IPS-11a (cell line): ENCODE data around the gene C6orf15.
"Not testable (repeated sequence)": the region's sequence is repeated elsewhere in the genome, so short reads cannot be mapped to it uniquely, and the experiment has no call there.

ENCODE experiments used
- H3K4me3 ChIP-seq: one replicate; pipeline ENCODE4 v1.5.1; 2013; ENCODE audit warnings: low read depth, low read length, control low read depth

C6orf15 gene

DNA sequence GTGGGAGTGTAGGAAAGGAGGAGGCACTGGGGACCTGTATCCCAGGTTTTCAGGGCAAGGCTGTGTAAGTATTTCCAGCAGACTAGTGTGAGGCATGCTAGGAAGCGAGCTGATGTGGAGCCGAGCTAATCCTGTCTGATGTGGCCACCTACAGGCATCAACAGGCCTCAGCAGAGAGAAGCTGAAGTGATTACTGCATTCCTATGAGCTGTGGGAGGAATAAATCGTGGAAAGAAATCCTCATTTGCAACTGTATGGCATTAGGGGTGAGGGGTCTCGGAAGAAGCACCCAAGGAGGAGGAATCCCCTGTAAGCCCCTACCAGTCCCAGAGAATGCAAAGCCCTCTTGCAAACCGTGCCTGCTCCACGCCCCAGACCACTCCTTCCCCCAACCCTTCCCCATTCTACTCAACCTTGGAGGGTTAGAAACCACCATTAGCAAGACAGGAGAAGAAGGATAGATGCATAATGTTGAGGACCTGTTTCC, 41.6 kb downstream of the C6orf15 start:
- no peak overlapping the region for H3K4me3 ChIP-seq

- H3K4me3 ChIP-seq = no peak overlapping the region
Measured at GRCh38 chr6:31068669-31069340, 43.6 kb downstream of the C6orf15 start.

DNA sequence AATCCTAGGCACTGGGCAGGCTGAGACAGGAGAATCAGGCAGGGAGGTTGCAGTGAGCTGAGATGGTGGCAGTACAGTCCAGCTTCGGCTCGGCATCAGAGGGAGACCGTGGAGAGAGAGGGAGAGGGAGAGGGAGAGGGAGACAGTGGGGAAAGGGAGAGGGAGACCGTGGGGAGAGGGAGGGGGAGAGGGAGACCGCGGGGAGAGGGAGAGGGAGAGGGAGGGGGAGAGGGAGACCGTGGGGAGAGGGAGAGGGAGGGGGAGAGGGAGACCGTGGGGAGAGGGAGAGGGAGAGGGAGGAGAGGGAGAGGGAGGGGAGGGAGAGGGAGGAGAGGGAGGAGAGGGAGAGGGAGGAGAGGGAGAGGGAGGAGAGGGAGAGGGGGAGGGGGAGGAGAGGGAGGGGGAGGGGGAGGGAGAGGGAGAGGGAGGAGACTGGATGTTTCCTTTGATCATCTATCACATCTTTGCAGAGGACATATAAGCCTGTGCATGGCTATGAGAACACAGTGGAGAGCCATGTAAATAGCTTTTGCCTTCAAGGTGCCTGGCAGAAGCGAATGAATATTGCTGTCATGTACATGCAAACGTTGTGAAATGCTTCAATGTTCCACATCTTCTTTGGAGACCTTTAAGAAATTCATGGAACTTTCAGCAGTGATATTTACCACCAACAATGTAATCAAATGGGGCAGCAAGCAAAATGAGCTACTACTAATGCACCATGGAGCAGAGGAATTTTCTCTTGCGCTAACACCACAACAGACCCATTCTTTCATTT, 44.3 kb downstream of the C6orf15 start:
- not testable (repeated sequence) for H3K4me3 ChIP-seq

DNA sequence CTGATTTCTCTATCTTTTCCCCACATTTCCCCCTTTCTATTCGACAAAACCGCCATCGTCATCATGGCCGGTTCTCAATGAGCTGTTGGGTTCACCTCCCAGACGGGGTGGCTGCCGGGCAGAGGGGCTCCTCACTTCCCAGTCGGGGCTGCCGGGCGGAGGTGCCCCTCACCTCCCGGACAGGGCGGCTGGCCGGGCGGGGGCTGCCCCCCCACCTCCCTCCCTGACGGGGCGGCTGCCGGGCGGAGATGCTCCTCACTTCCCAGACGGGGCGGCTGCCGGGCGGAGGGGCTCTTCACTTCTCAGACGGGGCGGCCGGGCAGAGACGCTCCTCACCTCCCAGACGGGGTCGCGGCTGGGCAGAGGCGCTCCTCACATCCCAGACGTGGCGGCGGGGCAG, 45.3 kb downstream of the C6orf15 start:
- not testable (repeated sequence) for H3K4me3 ChIP-seq

DNA sequence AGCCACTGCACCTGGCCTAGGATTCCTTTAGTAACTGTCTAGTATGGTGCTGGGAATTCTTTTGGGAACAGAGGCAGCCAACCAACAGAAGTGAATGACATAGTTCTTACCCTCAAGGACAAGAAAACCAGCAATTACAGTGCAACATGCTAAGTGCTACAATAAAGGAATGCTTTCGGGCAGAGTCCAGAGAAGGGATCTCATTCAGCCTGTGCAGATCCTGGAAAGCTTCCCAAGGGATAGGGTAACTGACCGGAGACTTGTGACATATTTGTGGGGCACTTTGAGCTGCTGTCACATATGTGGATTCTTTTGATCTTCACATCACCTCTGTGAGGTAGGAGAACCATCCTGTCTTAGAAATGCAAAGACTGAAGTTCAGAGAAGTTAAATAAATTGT, 46.8 kb downstream of the C6orf15 start:
- H3K4me3 ChIP-seq = no peak overlapping the region

DNA sequence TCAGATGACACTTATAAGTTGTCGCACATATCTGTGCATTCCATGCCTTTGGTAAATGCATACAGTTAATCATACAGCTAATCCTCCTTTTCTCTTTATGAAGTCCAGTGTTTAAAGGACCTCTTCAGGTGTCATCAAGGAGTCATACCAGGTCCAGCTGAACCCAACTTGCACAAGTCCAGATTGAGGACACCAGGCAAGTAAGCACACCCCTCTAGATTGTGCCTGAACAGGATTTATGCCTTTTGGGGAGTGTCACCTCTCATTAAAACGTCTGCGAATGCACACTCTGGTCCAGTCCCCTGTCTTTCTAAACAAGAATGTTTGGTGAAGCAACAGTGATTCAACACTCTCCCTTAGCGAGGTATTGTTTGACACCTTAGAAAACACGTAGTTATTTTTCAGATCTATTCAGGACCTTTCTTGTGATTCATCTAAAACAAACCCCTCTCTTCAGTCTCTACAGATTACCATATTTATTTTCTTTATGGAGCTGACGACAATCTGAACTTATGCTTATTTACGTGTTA, 48.4 kb downstream of the C6orf15 start:
- H3K4me3 ChIP-seq = no peak overlapping the region
